AG04450 (cell line): ENCODE data around the gene INSC. TPM values are rescaled to one million over a fixed set of nuclear protein-coding genes. Genes with fewer than 3 reads are reported as not detected.

Experiments used
- CTCF ChIA-PET: fragments of 300-600, 350-600 bp; formaldehyde crosslinking; extraction: SDS; loops from one replicate; lab custom pipeline; 2022; ENCODE audit warnings: antibody characterized with exemption, inconsistent platforms; lab: Charles Lee
- POLR2A ChIA-PET: fragments of 350-600 bp; formaldehyde crosslinking; extraction: SDS; loops from one replicate; lab custom pipeline; 2021; ENCODE audit warnings: antibody characterized with exemption, inconsistent platforms; lab: Yijun Ruan, JAX
- DNase-seq: peaks from one replicate; pipeline ENCODE4 v3.0.0-alpha.2; 2011; ENCODE audit warnings: low read depth, low spot score
- H3K27ac ChIP-seq: one replicate; pipeline ENCODE4 v1.5.1; 2012; ENCODE audit warnings: low read depth, low read length, control low read depth
- H3K27me3 ChIP-seq: one replicate; pipeline ENCODE4 v1.6.0; 2012; ENCODE audit warnings: low read length; ENCODE audit not compliant: control insufficient read depth, insufficient read depth
- H3K4me3 ChIP-seq: 2 replicates; pipeline ENCODE4 v1.5.1; 2011; ENCODE audit warnings: mild to moderate bottlenecking, low read depth, low read length, control low read depth
- H3K9me3 ChIP-seq: 2 replicates; pipeline ENCODE4 v1.5.1; 2012; ENCODE audit warnings: low read length; ENCODE audit not compliant: control insufficient read depth, insufficient read depth
- polyA plus RNA-seq: library from polyadenylated mRNA; depleted of rRNA; stranded (reverse); fragments of >200 nt; gene quantifications from 2 replicates; pipeline ENCODE4 v1.2.3, GENCODE V29; 2011
- TF ChIP-seq, protein P1 (sequence below): IDR thresholded peaks from 2 replicates; pipeline ENCODE4 v1.5.1; 2011; ENCODE audit warnings: low read depth, low read length, control low read depth, inconsistent platforms

The INSC gene
- polyA plus RNA-seq, 1 experiment, result 0.53 TPM

DNA sequence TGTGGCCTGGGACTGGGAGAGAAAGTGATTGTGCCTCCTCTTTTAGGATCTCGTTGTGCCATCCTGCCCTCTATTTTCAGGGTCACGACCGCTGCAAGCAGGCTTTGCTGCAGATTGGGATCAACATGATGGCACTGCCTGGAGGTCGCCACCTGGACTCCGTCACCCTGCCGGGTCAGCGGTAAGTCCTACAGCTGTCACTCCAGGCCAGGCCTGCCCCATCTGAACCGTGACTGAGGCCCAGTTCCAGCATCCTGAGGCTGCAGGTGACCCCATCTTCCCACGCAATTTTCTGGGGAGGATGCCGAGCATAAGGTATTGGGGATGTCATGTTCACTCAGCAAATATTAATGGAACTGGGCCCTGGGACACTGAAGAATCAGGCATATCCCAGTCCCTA is 34.3 kb downstream of the INSC start:
- Histone ChIP-seq H3K27me3 (no peaks in the 10 kb centered on the region), H3K27ac (no peak overlapping the region), H3K4me3 (no peak overlapping the region), H3K9me3 (no peaks in the 10 kb centered on the region)
- CTCF ChIA-PET, result interaction anchor here (1.1 kb wide), 1 partner anchor 48 kb away, joined by 3 read pairs; no protein-coding TSS in a partner anchor
- TF ChIP-seq, protein P1, sequence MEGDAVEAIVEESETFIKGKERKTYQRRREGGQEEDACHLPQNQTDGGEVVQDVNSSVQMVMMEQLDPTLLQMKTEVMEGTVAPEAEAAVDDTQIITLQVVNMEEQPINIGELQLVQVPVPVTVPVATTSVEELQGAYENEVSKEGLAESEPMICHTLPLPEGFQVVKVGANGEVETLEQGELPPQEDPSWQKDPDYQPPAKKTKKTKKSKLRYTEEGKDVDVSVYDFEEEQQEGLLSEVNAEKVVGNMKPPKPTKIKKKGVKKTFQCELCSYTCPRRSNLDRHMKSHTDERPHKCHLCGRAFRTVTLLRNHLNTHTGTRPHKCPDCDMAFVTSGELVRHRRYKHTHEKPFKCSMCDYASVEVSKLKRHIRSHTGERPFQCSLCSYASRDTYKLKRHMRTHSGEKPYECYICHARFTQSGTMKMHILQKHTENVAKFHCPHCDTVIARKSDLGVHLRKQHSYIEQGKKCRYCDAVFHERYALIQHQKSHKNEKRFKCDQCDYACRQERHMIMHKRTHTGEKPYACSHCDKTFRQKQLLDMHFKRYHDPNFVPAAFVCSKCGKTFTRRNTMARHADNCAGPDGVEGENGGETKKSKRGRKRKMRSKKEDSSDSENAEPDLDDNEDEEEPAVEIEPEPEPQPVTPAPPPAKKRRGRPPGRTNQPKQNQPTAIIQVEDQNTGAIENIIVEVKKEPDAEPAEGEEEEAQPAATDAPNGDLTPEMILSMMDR, result no peak
- DNase-seq, result no peak
- POLR2A ChIA-PET, result no interaction called here

DNA sequence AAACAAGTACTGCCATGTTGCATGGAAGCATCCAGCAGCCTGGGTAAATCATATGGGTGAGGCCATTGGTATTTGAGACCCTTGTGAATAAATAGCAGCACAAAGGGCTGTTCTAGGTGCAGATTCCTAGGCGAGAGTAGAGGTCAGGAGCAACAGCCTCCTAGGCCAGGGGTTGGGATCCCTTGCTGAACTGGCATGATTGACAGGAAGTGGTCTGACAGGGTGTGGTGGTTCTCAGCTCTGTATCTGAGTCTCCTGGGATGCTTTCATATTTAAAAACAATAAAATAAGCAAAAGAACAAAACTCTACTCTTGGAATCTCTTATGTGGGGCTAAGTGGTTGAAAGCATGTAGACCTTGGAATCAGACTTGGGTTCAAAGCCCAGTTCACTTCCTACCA is 35.8 kb downstream of the INSC start:
- Histone ChIP-seq H3K9me3 (no peaks in the 10 kb centered on the region), H3K27me3 (no peaks in the 10 kb centered on the region), H3K4me3 (no peak overlapping the region), H3K27ac (no peak overlapping the region)
- ChIA-PET CTCF (interaction anchor here (1.1 kb wide), 1 partner anchor 50 kb away, joined by 3 read pairs; no protein-coding TSS in a partner anchor), POLR2A (no interaction called here)
- DNase-seq, result no peak
- TF ChIP-seq, protein P1, result no peak

- no peaks in the 10 kb centered on the region for H3K9me3 ChIP-seq
- TF ChIP-seq, protein P1, result no peak
- no peaks in the 10 kb centered on the region for H3K27me3 ChIP-seq
- no peak overlapping the region for H3K27ac ChIP-seq
- ChIA-PET CTCF (interaction anchor here (0.6 to 1.5 kb wide), 3 partner anchors 13 to 54 kb away, joined by 3 to 5 read pairs (median 4); no protein-coding TSS in a partner anchor), POLR2A (no interaction called here)
- no peak overlapping the region for H3K4me3 ChIP-seq
- DNase-seq, result no peak
Measured at GRCh38 chr11:15153231-15153630, 38.5 kb downstream of the INSC start.

DNA sequence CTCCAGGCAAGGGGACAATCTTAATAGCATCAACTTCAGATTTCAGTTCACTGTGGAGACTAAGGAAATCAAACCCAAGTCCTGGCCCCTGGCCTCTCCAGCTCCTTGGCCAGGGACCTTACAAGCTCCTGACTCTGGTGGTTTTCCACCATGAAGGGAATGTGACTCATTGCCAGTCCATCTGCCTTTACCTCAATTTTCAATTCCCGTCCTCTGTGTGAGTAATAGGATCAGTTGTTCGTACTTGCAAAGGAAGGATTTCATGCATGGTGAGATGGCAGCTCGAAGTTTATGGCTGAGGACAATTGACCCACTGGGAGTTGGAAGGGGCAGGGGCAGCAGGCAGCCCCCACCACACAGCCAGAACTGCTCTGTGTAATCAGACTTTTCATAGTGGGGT is 42.5 kb downstream of the INSC start:
- H3K27ac ChIP-seq, result peak overlapping the region; percentile 58

DNA sequence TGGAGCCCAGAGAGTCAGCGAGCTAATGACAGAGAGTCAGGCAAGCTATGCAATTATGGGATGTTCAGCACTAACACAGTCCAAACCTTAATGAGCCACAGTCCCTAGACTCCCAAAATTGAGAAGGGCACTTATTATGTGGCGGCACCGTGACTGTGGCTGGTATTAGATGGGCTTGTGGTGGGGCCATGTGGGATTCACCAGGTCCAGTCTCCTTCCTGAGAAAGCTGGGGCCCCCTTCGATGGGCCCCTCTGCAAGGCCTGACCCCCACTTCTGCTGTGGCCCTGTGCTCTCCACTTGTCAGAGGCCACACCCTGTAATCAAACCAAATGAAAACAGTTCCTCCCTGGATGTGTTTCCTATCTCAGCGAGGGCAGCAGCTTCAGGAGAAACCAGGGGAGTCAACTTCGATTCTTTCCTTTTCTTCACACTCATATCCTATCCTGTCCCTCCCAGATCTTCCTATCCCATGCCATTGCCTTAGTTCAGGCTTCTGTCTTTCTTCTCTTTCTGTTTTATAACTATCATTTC is 42.9 kb downstream of the INSC start:
- ChIA-PET POLR2A (no interaction called here), CTCF (interaction anchor here (1.2 to 3.2 kb wide), 3 partner anchors 17 to 56 kb away, joined by 3 to 26 read pairs (median 4); no protein-coding TSS in a partner anchor)
- no peaks in the 10 kb centered on the region for H3K27me3 ChIP-seq
- no peak for DNase-seq
- no peaks in the 10 kb centered on the region for H3K9me3 ChIP-seq
- H3K4me3 ChIP-seq, result no peak overlapping the region
- peak overlapping the region; percentile 58 for H3K27ac ChIP-seq
- TF ChIP-seq, protein P1, result no peak

More for the DNA sequence above, 42.5 kb downstream of the INSC start:
- POLR2A ChIA-PET, result no interaction called here
- no peak for DNase-seq
- TF ChIP-seq, protein P1, result no peak
- Histone ChIP-seq H3K27me3 (no peaks in the 10 kb centered on the region), H3K4me3 (no peak overlapping the region), H3K9me3 (no peaks in the 10 kb centered on the region)
- CTCF ChIA-PET, result interaction anchor here (1.5 kb wide), 1 partner anchor 17 kb away, joined by 3 read pairs; no protein-coding TSS in a partner anchor
